GM19328 (cell line): ENCODE data around the gene SMIM15.

ENCODE experiments used
- ATAC-seq: cut with Tn5 transposase; IDR thresholded peaks from one replicate; pipeline ENCODE4 v1.9.1; 2021; ENCODE audit warnings: mild to moderate bottlenecking, moderate library complexity; ENCODE audit not compliant: unreplicated experiment

SMIM15 gene

DNA sequence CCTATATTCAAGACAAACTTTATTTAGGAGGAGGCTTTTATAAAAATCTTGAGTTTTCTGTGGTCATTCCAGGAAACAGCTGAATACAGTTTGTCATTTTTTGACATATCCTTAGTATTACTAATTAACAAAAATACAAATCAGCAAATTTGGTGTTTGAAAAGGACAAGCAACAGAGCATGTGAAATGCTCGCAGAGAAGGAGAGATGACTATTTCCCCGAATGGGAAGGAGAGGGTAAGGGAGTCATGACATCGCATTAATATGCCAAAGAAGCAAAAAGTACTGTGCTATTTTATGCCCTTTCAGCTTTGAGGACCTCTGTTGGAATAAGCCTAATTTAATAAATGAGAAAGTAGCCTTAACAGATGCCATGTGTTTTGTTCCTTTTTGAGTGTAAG lies 1.8 kb downstream of the SMIM15 start:
- no peak for ATAC-seq

DNA sequence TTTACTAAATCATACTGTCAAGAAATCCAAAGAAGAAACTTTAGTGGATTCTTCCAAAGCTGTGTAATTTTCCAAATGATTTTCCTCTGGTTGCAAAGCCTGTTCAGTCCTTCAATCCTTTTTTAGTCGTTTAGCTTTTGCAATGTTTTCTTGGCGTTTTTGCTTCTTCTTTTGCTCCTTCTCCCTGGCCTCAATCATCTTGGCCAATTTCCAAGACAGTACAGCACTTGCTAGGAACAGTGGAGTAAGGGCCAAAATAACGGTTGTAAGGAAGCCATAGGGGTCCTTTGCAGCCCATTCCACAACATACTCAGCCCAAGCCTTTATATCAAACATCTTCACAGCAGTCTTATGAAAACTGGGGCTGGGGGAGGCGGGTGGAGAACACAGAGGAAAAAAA lies 2.4 kb downstream of the SMIM15 start:
- ATAC-seq, result no peak

GRCh38 chr5:61159070-61159469 lies 3.2 kb downstream of the SMIM15 start:
- ATAC-seq, result no peak

- no peak for ATAC-seq
Measured at GRCh38 chr5:61151893-61152292, 10.4 kb downstream of the SMIM15 start.

DNA sequence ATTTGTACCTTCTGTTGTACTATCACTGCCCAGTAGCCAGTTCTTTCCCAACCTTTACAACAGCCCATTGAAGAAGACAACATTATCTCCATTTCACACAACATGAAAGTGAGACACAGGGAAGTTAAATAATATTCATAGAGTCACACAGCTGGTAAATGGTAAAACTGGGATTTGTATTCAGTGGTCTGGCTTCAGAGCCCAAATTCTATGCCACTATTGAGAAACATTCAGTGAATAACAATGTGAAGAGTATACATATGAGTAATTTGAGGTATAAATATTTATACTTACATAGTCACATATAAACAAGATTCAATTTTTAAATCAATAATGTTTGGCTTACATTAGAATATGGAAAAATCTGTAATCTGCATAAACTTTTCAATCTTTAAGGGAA lies 13.8 kb downstream of the SMIM15 start:
- no peak for ATAC-seq

- ATAC-seq, result no peak
Measured at GRCh38 chr5:61142811-61143210, 19.5 kb downstream of the SMIM15 start.

- no peak for ATAC-seq
Measured at GRCh38 chr5:61142391-61142790, 19.9 kb downstream of the SMIM15 start.

- ATAC-seq, result no peak
Measured at GRCh38 chr5:61141801-61142200, 20.5 kb downstream of the SMIM15 start.

DNA sequence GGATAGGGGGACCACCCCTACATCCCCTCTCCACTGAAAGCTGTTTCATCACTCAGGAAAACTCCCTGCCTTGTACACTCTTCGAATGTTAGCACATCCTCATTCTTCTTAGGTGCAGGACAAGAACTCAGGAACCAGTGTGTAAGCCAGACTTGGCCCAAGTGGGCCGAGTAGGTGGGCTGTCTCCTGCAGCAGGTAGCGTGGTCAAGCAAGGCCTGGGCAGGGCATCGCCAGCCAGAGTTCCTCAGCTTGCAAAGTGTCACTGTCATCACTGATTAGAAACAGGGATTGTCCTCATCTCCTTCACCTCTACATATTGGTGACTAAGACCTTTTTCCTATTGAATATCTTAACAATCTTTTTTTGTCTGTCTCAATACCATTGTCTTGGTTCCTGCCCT lies 22.3 kb downstream of the SMIM15 start:
- no peak for ATAC-seq

- no peak for ATAC-seq
Measured at GRCh38 chr5:61139094-61139873, 23.0 kb downstream of the SMIM15 start.

- no peak for ATAC-seq
Measured at GRCh38 chr5:61137835-61138234, 24.4 kb downstream of the SMIM15 start.

DNA sequence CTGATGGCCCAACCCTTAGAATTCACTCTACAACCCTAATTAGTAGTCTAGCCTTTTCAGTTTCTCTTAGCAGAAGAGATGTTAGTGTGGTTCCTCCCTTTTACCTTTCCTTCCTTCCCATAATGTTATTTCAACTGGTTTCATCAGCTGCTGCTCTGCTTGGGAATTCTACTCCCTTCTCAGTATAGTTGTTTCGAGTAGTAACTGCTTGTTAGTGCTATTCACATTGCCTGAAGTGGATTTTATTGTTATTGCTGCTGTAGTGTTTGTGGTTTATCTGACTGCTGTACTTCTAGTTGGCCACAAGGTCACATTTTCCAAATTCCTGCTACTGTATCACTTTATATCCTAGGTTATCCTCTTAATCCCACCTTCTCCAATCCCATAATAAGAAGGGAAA lies 29.7 kb downstream of the SMIM15 start:
- ATAC-seq, result no peak

- no peak for ATAC-seq
Measured at GRCh38 chr5:61130289-61130688, 32.0 kb downstream of the SMIM15 start.

GRCh38 chr5:61123145-61123544 lies 39.1 kb downstream of the SMIM15 start:
- ATAC-seq, result no peak

- ATAC-seq, result no peak
Measured at GRCh38 chr5:61120534-61120933, 41.7 kb downstream of the SMIM15 start.

- no peak for ATAC-seq
Measured at GRCh38 chr5:61119066-61119465, 43.2 kb downstream of the SMIM15 start.

- no peak for ATAC-seq
Measured at GRCh38 chr5:61115968-61116367, 46.3 kb downstream of the SMIM15 start.

- ATAC-seq, result no peak
Measured at GRCh38 chr5:61114441-61114840, 47.8 kb downstream of the SMIM15 start.
